Loucy (cell line): ENCODE results near the gene EFNB1.

Source experiments
- H2AFZ ChIP-seq: fragments of 200-600 bp; sonication (generic); 2 replicates; pipeline ENCODE4 v1.6.0; 2016; ENCODE audit warnings: antibody characterized with exemption, mild to moderate bottlenecking, low read length, moderate library complexity
- H3F3A ChIP-seq: fragments of 200-600 bp; 2 replicates; pipeline ENCODE4 v1.6.0; 2016; ENCODE audit warnings: antibody characterized with exemption, low read depth, mild to moderate bottlenecking
- H3K27me3 ChIP-seq: fragments of 200-600 bp; sonication (generic); 2 replicates; pipeline ENCODE4 v1.6.1; 2014; ENCODE audit warnings: low read length, mild to moderate bottlenecking; ENCODE audit not compliant: insufficient read depth, poor library complexity, severe bottlenecking
- H3K36me3 ChIP-seq: fragments of 200-600 bp; sonication (generic); 2 replicates; pipeline ENCODE4 v1.6.1; 2016; ENCODE audit warnings: low read length; ENCODE audit not compliant: insufficient read depth
- H3K4me1 ChIP-seq: fragments of 200-600 bp; sonication (generic); 2 replicates; pipeline ENCODE4 v1.5.1; 2014; ENCODE audit warnings: low read length, mild to moderate bottlenecking; ENCODE audit not compliant: insufficient read depth, poor library complexity, severe bottlenecking
- H3K4me2 ChIP-seq: fragments of 200-600 bp; sonication (generic); 2 replicates; pipeline ENCODE4 v1.6.0; 2014; ENCODE audit warnings: antibody characterized with exemption, low read length, low read depth, mild to moderate bottlenecking; ENCODE audit not compliant: poor library complexity, severe bottlenecking
- H3K4me3 ChIP-seq: fragments of 200-600 bp; sonication (generic); 2 replicates; pipeline ENCODE4 v1.5.1; 2014; ENCODE audit warnings: low read length, mild to moderate bottlenecking, mixed read lengths; ENCODE audit not compliant: poor library complexity, severe bottlenecking
- H3K79me2 ChIP-seq: fragments of 200-600 bp; sonication (generic); 2 replicates; pipeline ENCODE4 v1.6.1; 2014; ENCODE audit warnings: low read length; ENCODE audit not compliant: insufficient read depth
- H3K9ac ChIP-seq: fragments of 200-600 bp; sonication (generic); 2 replicates; pipeline ENCODE4 v1.6.0; 2014; ENCODE audit warnings: mild to moderate bottlenecking, low read depth, low read length, moderate library complexity; ENCODE audit not compliant: poor library complexity, severe bottlenecking
- H3K9me2 ChIP-seq: fragments of 200-600 bp; sonication (generic); replicated peaks from 2 replicates; pipeline ENCODE4 v1.6.1; 2016; ENCODE audit warnings: low read depth, low read length, mixed read lengths
- H3K9me3 ChIP-seq: fragments of 200-600 bp; sonication (generic); 2 replicates; pipeline ENCODE4 v1.6.1; 2014; ENCODE audit warnings: mild to moderate bottlenecking, antibody characterized with exemption, low read length, low read depth; ENCODE audit not compliant: insufficient read depth
- H4K20me1 ChIP-seq: fragments of 200-600 bp; sonication (generic); 2 replicates; pipeline ENCODE4 v1.6.0; 2014; ENCODE audit warnings: antibody characterized with exemption, low read length, mild to moderate bottlenecking; ENCODE audit not compliant: insufficient read depth, poor library complexity, severe bottlenecking
- CTCF ChIP-seq: fragments of 200-600 bp; sonication (generic); conservative IDR thresholded peaks from 2 replicates; pipeline ENCODE4 v1.5.1; 2014; ENCODE audit warnings: mild to moderate bottlenecking, antibody characterized with exemption, low read length
- EZH2phosphoT487 ChIP-seq: fragments of 200-600 bp; IDR thresholded peaks from 2 replicates; pipeline ENCODE4 v1.6.1; 2018; ENCODE audit warnings: antibody characterized with exemption, mild to moderate bottlenecking, moderate library complexity, borderline replicate concordance

Gene EFNB1

GRCh38 chrX:68839771-68840170 lies 10.9 kb downstream of the EFNB1 start:
- no peaks in the 10 kb centered on the region for H3K4me1 ChIP-seq

DNA sequence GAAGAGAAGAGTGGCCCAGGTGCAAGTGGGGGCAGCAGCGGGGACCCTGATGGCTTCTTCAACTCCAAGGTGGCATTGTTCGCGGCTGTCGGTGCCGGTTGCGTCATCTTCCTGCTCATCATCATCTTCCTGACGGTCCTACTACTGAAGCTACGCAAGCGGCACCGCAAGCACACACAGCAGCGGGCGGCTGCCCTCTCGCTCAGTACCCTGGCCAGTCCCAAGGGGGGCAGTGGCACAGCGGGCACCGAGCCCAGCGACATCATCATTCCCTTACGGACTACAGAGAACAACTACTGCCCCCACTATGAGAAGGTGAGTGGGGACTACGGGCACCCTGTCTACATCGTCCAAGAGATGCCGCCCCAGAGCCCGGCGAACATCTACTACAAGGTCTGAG lies 11.4 kb downstream of the EFNB1 start:
- no peaks in the 10 kb centered on the region for H4K20me1 ChIP-seq
- H3K4me3 ChIP-seq: no peak overlapping the region
- no peaks in the 10 kb centered on the region for H3K79me2 ChIP-seq
- H3K9me3 ChIP-seq: no peaks in the 10 kb centered on the region
- H3K9ac ChIP-seq: no peak overlapping the region
- H3K27me3 ChIP-seq: no peaks in the 10 kb centered on the region
- no peak overlapping the region for H2AFZ ChIP-seq
- no peak overlapping the region for H3K4me2 ChIP-seq
- no peaks in the 10 kb centered on the region for H3K4me1 ChIP-seq
- H3K9me2 ChIP-seq: no peaks in the 10 kb centered on the region
- no peaks in the 10 kb centered on the region for H3F3A ChIP-seq
- H3K36me3 ChIP-seq: no peaks in the 10 kb centered on the region
- TF ChIP-seq EZH2phosphoT487: no peak
- TF ChIP-seq CTCF: no peak

More at GRCh38 chrX:68839771-68840170, 10.9 kb downstream of the EFNB1 start:
- TF ChIP-seq EZH2phosphoT487: no peak
- TF ChIP-seq CTCF: no peak
- no peaks in the 10 kb centered on the region for H3K9me3 ChIP-seq
- no peak overlapping the region for H3K4me2 ChIP-seq
- no peaks in the 10 kb centered on the region for H3K27me3 ChIP-seq
- H2AFZ ChIP-seq: no peak overlapping the region
- no peaks in the 10 kb centered on the region for H3F3A ChIP-seq
- H3K9me2 ChIP-seq: no peaks in the 10 kb centered on the region
- no peaks in the 10 kb centered on the region for H3K79me2 ChIP-seq
- no peaks in the 10 kb centered on the region for H3K36me3 ChIP-seq
- H3K4me3 ChIP-seq: no peak overlapping the region
- no peak overlapping the region for H3K9ac ChIP-seq
- H4K20me1 ChIP-seq: no peaks in the 10 kb centered on the region

DNA sequence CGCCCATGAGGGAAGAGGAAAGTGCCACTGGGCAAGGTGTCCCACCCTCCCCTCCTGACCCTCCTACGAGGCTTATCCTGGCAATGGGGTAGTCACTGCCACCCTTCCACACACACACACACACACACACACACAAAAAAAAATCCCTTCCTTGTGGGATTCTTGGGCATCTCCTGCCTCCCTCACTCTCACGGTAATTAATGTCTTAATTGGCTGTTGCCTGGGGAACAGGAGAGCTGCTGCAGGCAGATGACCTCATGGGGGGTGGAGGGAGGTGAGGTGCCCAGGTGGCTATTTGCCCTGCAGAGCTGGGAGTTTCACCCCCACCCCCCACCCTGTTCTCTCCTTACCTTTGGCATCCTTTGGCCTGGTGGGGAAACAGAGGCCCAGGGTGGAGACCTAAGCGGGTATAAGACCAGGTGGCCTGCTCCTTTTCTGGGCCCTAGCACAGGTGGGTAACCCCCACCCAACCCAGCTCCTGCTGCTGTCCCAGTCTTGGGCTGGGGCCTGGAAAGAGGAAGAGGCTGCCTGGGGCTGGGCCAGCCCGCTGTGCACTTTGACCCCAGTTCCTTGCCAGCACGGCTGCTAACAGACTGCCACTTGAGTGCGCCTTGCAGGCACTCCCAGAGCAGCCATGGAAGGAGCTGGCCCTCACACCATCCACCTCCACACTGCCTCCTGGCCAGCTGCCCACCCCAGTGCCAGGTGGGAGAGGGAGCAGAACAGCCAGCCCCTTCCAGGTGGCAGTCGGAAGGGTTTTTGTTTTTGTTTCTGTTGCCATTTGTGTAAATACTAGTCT lies 12.6 kb downstream of the EFNB1 start:
- H3K79me2 ChIP-seq: no peaks in the 10 kb centered on the region
- no peaks in the 10 kb centered on the region for H3K4me1 ChIP-seq
- H3K4me2 ChIP-seq: no peak overlapping the region
- H3F3A ChIP-seq: no peaks in the 10 kb centered on the region
- no peaks in the 10 kb centered on the region for H4K20me1 ChIP-seq
- no peaks in the 10 kb centered on the region for H3K9me3 ChIP-seq
- no peaks in the 10 kb centered on the region for H3K9me2 ChIP-seq
- no peak overlapping the region for H3K9ac ChIP-seq
- H3K4me3 ChIP-seq: no peak overlapping the region
- no peak overlapping the region for H2AFZ ChIP-seq
- no peaks in the 10 kb centered on the region for H3K27me3 ChIP-seq
- TF ChIP-seq CTCF (no peak), EZH2phosphoT487 (no peak)
- no peaks in the 10 kb centered on the region for H3K36me3 ChIP-seq
